PC-3 (cell line): ENCODE measurements around the gene CRTC2. TPM values are rescaled to one million over a fixed set of nuclear protein-coding genes. Genes with fewer than 3 reads are reported as not detected.

ENCODE experiments used
- ATAC-seq: fragments of 200-7000 bp; cut with Tn5 transposase; 2 replicates; pipeline ENCODE4 v1.9.1; 2020; ENCODE audit warnings: mild to moderate bottlenecking, moderate library complexity
- BruUV-seq: library from RNA; stranded (reverse); fragments of 400-500 nt; replicated peaks from 2 replicates; lab custom pipeline; 2021; lab: Mats Ljungman, UMichigan
- CTCF ChIA-PET: fragments of 300-600 bp; sonication (Branson Sonifier 250); formaldehyde crosslinking; loops from one replicate; lab custom pipeline; 2022; ENCODE audit warnings: antibody characterized with exemption; lab: Charles Lee
- POLR2A ChIA-PET: fragments of 300-600 bp; sonication (Branson Sonifier 250); formaldehyde crosslinking; loops from one replicate; lab custom pipeline; 2022; ENCODE audit warnings: antibody characterized with exemption; ENCODE audit not compliant: unreplicated experiment; lab: Charles Lee
- DNase-seq: peaks from one replicate; pipeline ENCODE4 v3.0.0-alpha.2; 2015
- H2AFZ ChIP-seq: fragments of 300-600 bp; sonication (generic); 2 replicates; pipeline ENCODE4 v1.6.0; 2016; ENCODE audit warnings: antibody characterized with exemption, low read length
- H3F3A ChIP-seq: fragments of 300-600 bp; sonication (generic); one replicate; pipeline ENCODE4 v1.6.0; 2017; ENCODE audit warnings: antibody characterized with exemption, low read length, control low read depth, mild to moderate bottlenecking; ENCODE audit not compliant: unreplicated experiment
- H3K27ac ChIP-seq: fragments of 300-600 bp; sonication (generic); 2 replicates; pipeline ENCODE4 v1.5.1; 2016; ENCODE audit warnings: mild to moderate bottlenecking, low read length
- H3K27me3 ChIP-seq: fragments of 300-600 bp; sonication (generic); 2 replicates; pipeline ENCODE4 v1.6.1; 2016; ENCODE audit warnings: low read length, mixed read lengths
- H3K36me3 ChIP-seq: fragments of 300-600 bp; sonication (generic); 2 replicates; pipeline ENCODE4 v1.6.1; 2016; ENCODE audit warnings: low read depth, mixed run types, low read length, mixed read lengths
- H3K4me1 ChIP-seq: fragments of 300-600 bp; sonication (generic); 2 replicates; pipeline ENCODE4 v1.5.1; 2016; ENCODE audit warnings: low read length; ENCODE audit not compliant: insufficient read depth
- H3K4me2 ChIP-seq: fragments of 300-600 bp; sonication (generic); 2 replicates; pipeline ENCODE4 v1.6.0; 2016; ENCODE audit warnings: low read length
- H3K4me3 ChIP-seq: fragments of 300-600 bp; sonication (generic); 2 replicates; pipeline ENCODE4 v1.5.1; 2016; ENCODE audit warnings: mild to moderate bottlenecking, low read length, mixed read lengths
- H3K79me2 ChIP-seq: fragments of 300-600 bp; sonication (generic); 2 replicates; pipeline ENCODE4 v1.6.1; 2017; ENCODE audit warnings: low read length, mixed read lengths
- H3K9ac ChIP-seq: fragments of 300-600 bp; sonication (generic); 2 replicates; pipeline ENCODE4 v1.6.0; 2016; ENCODE audit warnings: mild to moderate bottlenecking, low read length
- H3K9me2 ChIP-seq: fragments of 300-600 bp; sonication (generic); replicated peaks from 2 replicates; pipeline ENCODE4 v1.6.1; 2016; ENCODE audit warnings: mixed run types, low read length, mixed read lengths
- H3K9me3 ChIP-seq: fragments of 300-600 bp; sonication (generic); 2 replicates; pipeline ENCODE4 v1.6.1; 2016; ENCODE audit warnings: low read length, mixed read lengths
- H4K20me1 ChIP-seq: fragments of 300-600 bp; sonication (generic); 2 replicates; pipeline ENCODE4 v1.6.1; 2016; ENCODE audit warnings: low read length, mixed read lengths
- CTCF ChIP-seq: fragments of 300-600 bp; sonication (generic); conservative IDR thresholded peaks from 2 replicates; pipeline ENCODE4 v1.5.1; 2017; ENCODE audit warnings: antibody characterized with exemption, low read depth, mild to moderate bottlenecking, low read length
- EZH2 ChIP-seq: fragments of 300-600 bp; sonication (generic); IDR thresholded peaks from one replicate; pipeline ENCODE4 v1.6.1; 2017; ENCODE audit warnings: antibody characterized with exemption, mild to moderate bottlenecking, low read length; ENCODE audit not compliant: unreplicated experiment
- EZH2phosphoT487 ChIP-seq: fragments of 300-600 bp; sonication (generic); IDR thresholded peaks from 2 replicates; pipeline ENCODE4 v1.6.1; 2018; ENCODE audit warnings: mild to moderate bottlenecking, antibody characterized with exemption, low read length, borderline replicate concordance
- intact Hi-C: fragments of 100-400 bp; cut with micrococcal nuclease; formaldehyde crosslinking; loops from 2 replicates; pipeline ENCODE4 v1.9.0; 2023
- total RNA-seq: library from RNA; depleted of rRNA; stranded (reverse); fragments of >200 nt; gene quantifications from 2 replicates; pipeline ENCODE4 v1.2.3, GENCODE V29; 2014

CRTC2 gene
- total RNA-seq, 1 experiment from 2014 or later: 21.0 TPM

DNA sequence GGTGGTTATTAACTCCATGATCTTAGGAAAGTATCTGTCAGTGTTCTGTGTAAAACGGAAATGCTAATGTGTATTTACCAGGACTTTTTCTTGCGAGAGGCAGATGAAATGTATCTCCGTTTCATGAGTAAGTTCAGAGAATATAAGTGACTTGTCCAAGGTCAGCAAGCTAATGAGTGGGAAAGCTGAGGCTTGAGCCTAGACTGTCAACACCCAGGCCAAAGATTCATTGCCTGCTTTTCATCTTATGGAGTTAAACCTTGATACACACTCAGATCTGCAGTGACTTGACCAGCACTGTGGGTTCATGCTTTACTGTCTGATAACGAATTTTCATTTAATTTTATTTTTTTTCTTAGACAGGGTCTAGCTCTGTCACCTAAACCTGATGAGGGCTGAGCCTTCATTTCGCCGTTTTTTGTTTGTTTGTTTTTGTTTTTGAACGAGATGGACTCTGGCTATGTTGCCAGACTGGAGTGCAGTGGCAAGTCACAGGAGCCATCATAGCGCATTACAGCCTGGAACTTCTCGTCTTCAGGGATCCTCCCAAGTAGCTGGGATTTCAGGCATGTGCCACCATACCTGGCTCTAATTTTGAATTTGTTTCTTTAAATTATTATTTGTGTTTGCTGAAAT is 20.0 kb upstream of the CRTC2 start:
- intact Hi-C loops: no loop called here
- no peak for TF ChIP-seq EZH2phosphoT487
- Histone ChIP-seq H3K27me3 (no peaks in the 10 kb centered on the region), H3K27ac (no peak overlapping the region), H3K36me3 (peaks cover 20% of the 10 kb centered on the region), H3F3A (no peaks in the 10 kb centered on the region), H3K79me2 (peaks cover 20% of the 10 kb centered on the region), H3K4me3 (peak overlapping the region; percentile 79), H3K4me1 (peaks cover 18% of the 10 kb centered on the region), H3K9ac (peak overlapping the region; percentile 83), H3K4me2 (peak overlapping the region; percentile 90), H2AFZ (peak overlapping the region; percentile 94), H4K20me1 (no peaks in the 10 kb centered on the region), H3K9me3 (no peaks in the 10 kb centered on the region), H3K9me2 (no peaks in the 10 kb centered on the region)
- DNase-seq (no peak), ATAC-seq (peak; percentile 2; the same call in 1 of the 2 replicates)
- CTCF ChIA-PET: interaction anchor here (1.9 to 2.4 kb wide), 2 partner anchors 8 to 32 kb away, joined by 6 to 8 read pairs; partner anchors contain the start of genes DENND4B and RAB13
- BruUV-seq: no TSS peak
- POLR2A ChIA-PET: interaction anchor here (0.6 to 1.7 kb wide), 4 partner anchors 11 to 441 kb away, joined by 4 to 13 read pairs (median 6); partner anchors contain the start of genes CREB3L4, RPS27 and SLC39A1

DNA sequence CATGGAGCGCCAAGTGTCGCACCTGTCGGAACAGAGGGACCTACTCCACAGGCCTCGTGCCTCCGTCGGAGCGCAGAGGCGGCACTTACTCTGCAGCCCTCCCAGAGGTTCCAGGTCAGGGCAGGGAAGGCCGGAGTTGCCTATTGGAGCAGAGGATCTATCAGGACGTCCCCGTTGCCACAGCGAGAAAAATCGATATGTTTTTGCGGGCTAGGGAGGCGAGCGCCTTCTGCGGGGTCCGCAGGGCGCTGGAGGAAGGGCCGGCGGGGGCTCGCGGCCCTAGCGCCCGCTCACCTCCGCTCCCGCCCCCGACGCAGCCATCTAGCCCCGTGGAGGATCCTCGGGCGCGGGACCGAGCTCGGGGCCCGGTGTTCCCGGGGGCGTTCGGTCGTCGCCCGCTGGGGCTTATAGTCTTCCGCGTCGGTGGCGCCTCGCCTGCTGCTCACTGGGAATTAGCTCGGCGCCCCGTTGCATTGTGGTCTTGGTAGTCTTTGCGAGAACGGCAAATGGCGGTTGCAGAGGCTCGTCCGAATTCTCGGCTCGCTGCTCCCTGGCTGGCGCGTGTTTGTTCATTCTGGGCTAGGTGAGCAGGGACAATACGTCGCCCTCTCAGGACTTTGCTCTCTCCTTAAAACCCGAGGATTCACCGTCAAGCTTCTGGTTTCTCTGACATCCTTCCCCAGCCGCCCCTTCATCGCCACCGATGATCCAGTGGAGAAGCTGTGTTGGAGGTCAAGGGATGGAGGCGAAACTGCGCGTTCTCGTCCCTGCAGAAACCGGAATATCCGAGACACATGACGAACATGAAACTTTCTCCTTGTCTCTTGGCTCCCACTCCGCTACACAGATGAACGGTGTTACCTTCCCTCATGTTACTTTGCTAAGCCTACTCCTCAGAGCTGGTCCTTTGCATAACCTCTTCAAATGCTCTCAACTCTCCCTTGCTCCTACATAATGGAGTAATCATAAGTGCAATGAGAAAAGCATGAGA is 19.1 kb upstream of the CRTC2 start, which contains the start of gene JTB:
TSS of gene JTB (minus strand) at position 425 of the 991 bp plus-strand sequence. CDS start at position 3, 422 bp downstream.
- H3K9ac ChIP-seq: peak within 1 kb of the TSS; percentile 83
- H3K4me2 ChIP-seq: peak within 1 kb of the TSS; percentile 90
- ATAC-seq: peak; percentile 91
- ChIA-PET CTCF (interaction anchor here (0.5 to 2.4 kb wide), 5 partner anchors 9 to 190 kb away, joined by 3 to 8 read pairs (median 6); partner anchors contain the start of genes CREB3L4, DENND4B and RAB13), POLR2A (interaction anchor here (0.5 to 1.7 kb wide), 7 partner anchors 10 to 442 kb away, joined by 3 to 13 read pairs (median 8); partner anchors contain the start of genes CREB3L4, CRTC2 and RPS27)
- H3F3A ChIP-seq: no peaks in the 10 kb centered on the region
- H3K4me1 ChIP-seq: peaks cover 18% of the 10 kb centered on the region
- H2AFZ ChIP-seq: peak within 1 kb of the TSS; percentile 94
- no peaks in the 10 kb centered on the region for H3K9me2 ChIP-seq
- BruUV-seq: TSS peak; percentile 73
- intact Hi-C loops: loop anchor here (1.0 kb wide), 3 partner anchors 9 to 19 kb away; partner anchors contain the start of genes CRTC2 and RAB13
- peaks cover 20% of the 10 kb centered on the region for H3K79me2 ChIP-seq
- peaks cover 22% of the 10 kb centered on the region for H3K36me3 ChIP-seq
- H3K27me3 ChIP-seq: no peaks in the 10 kb centered on the region
- peak within 1 kb of the TSS; percentile 8 for H3K27ac ChIP-seq
- peak within 1 kb of the TSS; percentile 79 for H3K4me3 ChIP-seq
- TF ChIP-seq EZH2: no peak
- TF ChIP-seq EZH2phosphoT487: no peak
- no peak for TF ChIP-seq CTCF
- H3K9me3 ChIP-seq: no peaks in the 10 kb centered on the region
- DNase-seq: peak; percentile 89
- H4K20me1 ChIP-seq: no peaks in the 10 kb centered on the region
